Measurements from ENCODE around the gene NTN1. TPM values are rescaled to one million over a fixed set of nuclear protein-coding genes. Genes with fewer than 3 reads are reported as not detected.

NTN1 gene
- total RNA-seq, 4 donors from 2014 or later = 3.3 to 19.2 (median 10.4) TPM

GRCh38 chr17:9240659-9241370 lies 219.5 kb downstream of the NTN1 start:
- peaks cover 0 to 10% of the 10 kb centered on the region in 2 donors for H3K4me1 ChIP-seq
- H3K36me3 ChIP-seq = no peaks in the 10 kb centered on the region
- intact Hi-C loops (cut with DNase I; ENCODE audit: low total_unique reads) = no loop called here
- H3K27me3 ChIP-seq = no peaks in the 10 kb centered on the region
- no peaks in the 10 kb centered on the region for H3K9me3 ChIP-seq
- peak; percentile 29 to 37 for TF ChIP-seq POLR2A (IDR thresholded peaks at IDR 0.05)
- TF ChIP-seq, protein P1, sequence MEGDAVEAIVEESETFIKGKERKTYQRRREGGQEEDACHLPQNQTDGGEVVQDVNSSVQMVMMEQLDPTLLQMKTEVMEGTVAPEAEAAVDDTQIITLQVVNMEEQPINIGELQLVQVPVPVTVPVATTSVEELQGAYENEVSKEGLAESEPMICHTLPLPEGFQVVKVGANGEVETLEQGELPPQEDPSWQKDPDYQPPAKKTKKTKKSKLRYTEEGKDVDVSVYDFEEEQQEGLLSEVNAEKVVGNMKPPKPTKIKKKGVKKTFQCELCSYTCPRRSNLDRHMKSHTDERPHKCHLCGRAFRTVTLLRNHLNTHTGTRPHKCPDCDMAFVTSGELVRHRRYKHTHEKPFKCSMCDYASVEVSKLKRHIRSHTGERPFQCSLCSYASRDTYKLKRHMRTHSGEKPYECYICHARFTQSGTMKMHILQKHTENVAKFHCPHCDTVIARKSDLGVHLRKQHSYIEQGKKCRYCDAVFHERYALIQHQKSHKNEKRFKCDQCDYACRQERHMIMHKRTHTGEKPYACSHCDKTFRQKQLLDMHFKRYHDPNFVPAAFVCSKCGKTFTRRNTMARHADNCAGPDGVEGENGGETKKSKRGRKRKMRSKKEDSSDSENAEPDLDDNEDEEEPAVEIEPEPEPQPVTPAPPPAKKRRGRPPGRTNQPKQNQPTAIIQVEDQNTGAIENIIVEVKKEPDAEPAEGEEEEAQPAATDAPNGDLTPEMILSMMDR (IDR thresholded peaks at IDR 0.05) = peak in 1 of 4 experiments; percentile 5
- peak; percentile 84 to 90 for DNase-seq
- H3K27ac ChIP-seq = peak overlapping the region; percentile 97 to 98
- peak overlapping the region; percentile 29 to 50 for H3K4me3 ChIP-seq

GRCh38 chr17:9241371-9241712 lies 220.0 kb downstream of the NTN1 start:
- H3K4me3 ChIP-seq = no peak overlapping the region
- intact Hi-C loops (cut with DNase I; ENCODE audit: low total_unique reads) = no loop called here
- H3K27ac ChIP-seq = peak overlapping the region; percentile 97 to 98
- H3K4me1 ChIP-seq = peaks cover 0 to 10% of the 10 kb centered on the region in 2 donors
- no peaks in the 10 kb centered on the region for H3K9me3 ChIP-seq
- peak; percentile 64 to 73 for DNase-seq
- H3K36me3 ChIP-seq = no peaks in the 10 kb centered on the region
- H3K27me3 ChIP-seq = no peaks in the 10 kb centered on the region
- TF ChIP-seq, protein P1 (IDR thresholded peaks at IDR 0.05) = no peak
- TF ChIP-seq POLR2A (IDR thresholded peaks at IDR 0.05) = no peak

DNA sequence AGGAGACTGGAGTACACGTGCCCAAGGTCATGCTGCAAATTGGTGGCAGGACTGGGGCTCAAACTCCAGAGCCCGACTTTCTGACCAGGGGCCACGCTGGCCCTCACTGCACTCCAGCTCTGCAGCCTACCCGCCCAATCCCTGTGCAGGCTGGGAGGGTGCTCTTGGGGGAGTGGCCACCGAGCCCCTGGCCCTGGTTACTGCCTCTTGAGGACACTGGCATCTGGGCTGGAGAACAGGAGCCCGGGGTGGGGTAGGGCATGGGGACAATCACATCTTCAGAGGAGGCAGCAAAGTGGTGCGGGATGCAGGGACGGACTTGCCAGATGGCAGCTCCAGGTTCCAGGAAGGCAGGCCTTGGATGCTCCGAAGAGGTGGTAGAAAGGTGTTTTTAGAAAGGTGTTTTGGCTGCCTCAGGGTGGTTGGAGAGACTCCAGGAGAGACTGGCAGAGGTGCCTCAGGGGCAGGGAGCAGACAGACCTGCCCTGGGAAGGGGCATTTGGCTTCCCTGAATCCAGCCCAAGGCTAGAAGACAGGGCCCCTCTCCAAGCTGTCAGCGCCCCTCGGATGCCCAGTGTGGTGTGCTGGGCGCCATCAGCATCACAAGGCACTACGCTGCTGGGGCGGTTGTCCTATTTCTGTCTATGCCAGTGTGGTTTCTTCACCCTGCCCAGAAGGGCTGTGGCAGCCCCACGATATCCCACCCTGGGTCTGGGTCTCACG lies 220.6 kb downstream of the NTN1 start:
- H3K4me1 ChIP-seq = peaks cover 0 to 10% of the 10 kb centered on the region in 2 donors

GRCh38 chr17:9242497-9242881 lies 221.2 kb downstream of the NTN1 start:
- H3K36me3 ChIP-seq = no peaks in the 10 kb centered on the region
- H3K27ac ChIP-seq = peak overlapping the region; percentile 97 to 98
- no peaks in the 10 kb centered on the region for H3K27me3 ChIP-seq
- peak in 1 of 2 donors; percentile 49 for DNase-seq
- H3K4me1 ChIP-seq = peaks cover 0 to 10% of the 10 kb centered on the region in 2 donors
- H3K9me3 ChIP-seq = no peaks in the 10 kb centered on the region
- no peak for TF ChIP-seq POLR2A (IDR thresholded peaks at IDR 0.05)
- TF ChIP-seq, protein P1 (IDR thresholded peaks at IDR 0.05) = no peak
- intact Hi-C loops (cut with DNase I; ENCODE audit: low total_unique reads) = no loop called here
- H3K4me3 ChIP-seq = no peak overlapping the region

More for the DNA sequence above, 220.6 kb downstream of the NTN1 start:
- Histone ChIP-seq H3K36me3 (no peaks in the 10 kb centered on the region), H3K27ac (peak overlapping the region; percentile 97 to 98), H3K4me3 (no peak overlapping the region), H3K9me3 (no peaks in the 10 kb centered on the region), H3K27me3 (no peaks in the 10 kb centered on the region)
- TF ChIP-seq, protein P1 (IDR thresholded peaks at IDR 0.05) = no peak
- TF ChIP-seq POLR2A (IDR thresholded peaks at IDR 0.05) = no peak
- no peak for DNase-seq
- intact Hi-C loops (cut with DNase I; ENCODE audit: low total_unique reads) = no loop called here

- no peaks in the 10 kb centered on the region for H3K9me3 ChIP-seq
- H3K27me3 ChIP-seq = no peaks in the 10 kb centered on the region
- DNase-seq = no peak
- intact Hi-C loops (cut with DNase I; ENCODE audit: low total_unique reads) = no loop called here
- H3K36me3 ChIP-seq = no peaks in the 10 kb centered on the region
- TF ChIP-seq, protein P1 (IDR thresholded peaks at IDR 0.05) = no peak
- TF ChIP-seq POLR2A (IDR thresholded peaks at IDR 0.05) = no peak
- H3K4me1 ChIP-seq = peaks cover 0 to 10% of the 10 kb centered on the region in 2 donors
- H3K27ac ChIP-seq = peak overlapping the region; percentile 97 to 98
- no peak overlapping the region for H3K4me3 ChIP-seq
Observed at GRCh38 chr17:9242983-9243382, 221.7 kb downstream of the NTN1 start.

Data from uterus (tissue), 4 donors.